Thoracic aorta (tissue), 2 donors: ENCODE data around the gene TSHZ2. TPM values are rescaled to one million over a fixed set of nuclear protein-coding genes. Genes with fewer than 3 reads are reported as not detected.

Experiments
- ATAC-seq: fragments of 150-250 bp; one replicate; pipeline ENCODE4 v1.8.0; 2017; ENCODE audit warnings: low read depth; ENCODE audit not compliant: insufficient number of reproducible peaks, low FRiP score
- DNase-seq: peaks from one replicate; pipeline ENCODE4 v3.0.0-alpha.2; 2020; ENCODE audit warnings: low spot score
- H3K27ac ChIP-seq, 2 donors: fragments of 200-600 bp; sonication (generic); 1 replicate in 1 of 2; 2 replicates in 1 of 2; pipeline ENCODE4 v1.5.1; 2016; ENCODE audit warnings: mild to moderate bottlenecking in 2 of 2, moderate library complexity in 2 of 2
- H3K27me3 ChIP-seq: fragments of 200-600 bp; sonication (generic); replicated peaks from 2 replicates; pipeline ENCODE4 v1.6.0; 2016; ENCODE audit warnings: mild to moderate bottlenecking; ENCODE audit not compliant: insufficient read depth
- H3K36me3 ChIP-seq: fragments of 200-600 bp; sonication (generic); one replicate; pipeline ENCODE4 v1.5.1; 2016
- H3K4me1 ChIP-seq, 2 donors: fragments of 200-600 bp; sonication (generic); 1 replicate in 1 of 2; 2 replicates in 1 of 2; pipeline versions ENCODE4 v1.5.1 to v1.6.0; 2016; ENCODE audit warnings: low read depth in 2 of 2, mild to moderate bottlenecking in 1 of 2; ENCODE audit not compliant: control insufficient read depth in 1 of 2
- H3K4me3 ChIP-seq: fragments of 200-600 bp; sonication (generic); 2 replicates; pipeline ENCODE4 v1.5.1; 2016; ENCODE audit warnings: mild to moderate bottlenecking
- H3K9me3 ChIP-seq: fragments of 200-600 bp; sonication (generic); 2 replicates; pipeline ENCODE4 v1.5.1; 2016
- total RNA-seq, 2 donors: library from RNA; depleted of rRNA; stranded (reverse); fragments of >200 nt; gene quantifications; one replicate each; pipeline versions ENCODE4 v1.1.0 to v1.2.3, GENCODE V29; 2016
- TF ChIP-seq, protein P1 (sequence below): fragments of 200-600 bp; sonication (generic); IDR thresholded peaks from one replicate; pipeline ENCODE4 v1.5.1; 2019; ENCODE audit warnings: antibody characterized with exemption

Gene TSHZ2
- total RNA-seq, 2 donors from 2014 or later: 8.4 to 32.6 TPM

DNA sequence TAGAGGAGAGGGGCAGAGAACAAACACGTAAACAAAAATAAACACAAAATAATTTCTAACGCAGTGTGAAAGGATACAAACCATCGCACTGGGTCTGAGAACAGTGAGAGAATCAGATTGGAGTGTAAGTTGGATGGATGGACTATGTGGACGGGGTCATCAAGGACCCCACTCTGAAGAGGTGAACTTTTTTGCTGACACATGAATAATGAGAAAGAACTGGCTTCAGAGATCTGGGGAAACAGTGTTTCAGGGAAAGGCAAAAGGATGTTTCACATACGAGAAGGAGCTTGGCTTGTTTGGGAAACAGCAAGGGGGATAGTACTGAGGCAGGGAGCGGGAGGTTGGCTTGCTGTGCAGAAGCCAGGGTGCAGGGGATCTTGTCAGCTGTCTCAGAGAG lies 326.1 kb downstream of the TSHZ2 start:
- Histone ChIP-seq H3K4me3 (no peak overlapping the region), H3K27me3 (no peaks in the 10 kb centered on the region), H3K4me1 (no peaks in the 10 kb centered on the region), H3K9me3 (no peaks in the 10 kb centered on the region), H3K36me3 (no peaks in the 10 kb centered on the region), H3K27ac (no peak overlapping the region)
- no peak for ATAC-seq
- no peak for DNase-seq
- TF ChIP-seq, protein P1, sequence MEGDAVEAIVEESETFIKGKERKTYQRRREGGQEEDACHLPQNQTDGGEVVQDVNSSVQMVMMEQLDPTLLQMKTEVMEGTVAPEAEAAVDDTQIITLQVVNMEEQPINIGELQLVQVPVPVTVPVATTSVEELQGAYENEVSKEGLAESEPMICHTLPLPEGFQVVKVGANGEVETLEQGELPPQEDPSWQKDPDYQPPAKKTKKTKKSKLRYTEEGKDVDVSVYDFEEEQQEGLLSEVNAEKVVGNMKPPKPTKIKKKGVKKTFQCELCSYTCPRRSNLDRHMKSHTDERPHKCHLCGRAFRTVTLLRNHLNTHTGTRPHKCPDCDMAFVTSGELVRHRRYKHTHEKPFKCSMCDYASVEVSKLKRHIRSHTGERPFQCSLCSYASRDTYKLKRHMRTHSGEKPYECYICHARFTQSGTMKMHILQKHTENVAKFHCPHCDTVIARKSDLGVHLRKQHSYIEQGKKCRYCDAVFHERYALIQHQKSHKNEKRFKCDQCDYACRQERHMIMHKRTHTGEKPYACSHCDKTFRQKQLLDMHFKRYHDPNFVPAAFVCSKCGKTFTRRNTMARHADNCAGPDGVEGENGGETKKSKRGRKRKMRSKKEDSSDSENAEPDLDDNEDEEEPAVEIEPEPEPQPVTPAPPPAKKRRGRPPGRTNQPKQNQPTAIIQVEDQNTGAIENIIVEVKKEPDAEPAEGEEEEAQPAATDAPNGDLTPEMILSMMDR: no peak

- H3K36me3 ChIP-seq: no peaks in the 10 kb centered on the region
- no peak overlapping the region for H3K4me3 ChIP-seq
- no peaks in the 10 kb centered on the region for H3K27me3 ChIP-seq
- H3K9me3 ChIP-seq: no peaks in the 10 kb centered on the region
- H3K4me1 ChIP-seq: no peaks in the 10 kb centered on the region
- TF ChIP-seq, protein P1: no peak
- ATAC-seq (no peak), DNase-seq (no peak)
- no peak overlapping the region for H3K27ac ChIP-seq
Observed at GRCh38 chr20:53298911-53299310, 326.8 kb downstream of the TSHZ2 start.

- ATAC-seq (no peak), DNase-seq (no peak)
- H3K27me3 ChIP-seq: no peaks in the 10 kb centered on the region
- H3K9me3 ChIP-seq: no peaks in the 10 kb centered on the region
- TF ChIP-seq, protein P1: no peak
- H3K4me1 ChIP-seq: no peaks in the 10 kb centered on the region
- no peaks in the 10 kb centered on the region for H3K36me3 ChIP-seq
- no peak overlapping the region for H3K4me3 ChIP-seq
- no peak overlapping the region for H3K27ac ChIP-seq
Observed at GRCh38 chr20:53299831-53300230, 327.7 kb downstream of the TSHZ2 start.

DNA sequence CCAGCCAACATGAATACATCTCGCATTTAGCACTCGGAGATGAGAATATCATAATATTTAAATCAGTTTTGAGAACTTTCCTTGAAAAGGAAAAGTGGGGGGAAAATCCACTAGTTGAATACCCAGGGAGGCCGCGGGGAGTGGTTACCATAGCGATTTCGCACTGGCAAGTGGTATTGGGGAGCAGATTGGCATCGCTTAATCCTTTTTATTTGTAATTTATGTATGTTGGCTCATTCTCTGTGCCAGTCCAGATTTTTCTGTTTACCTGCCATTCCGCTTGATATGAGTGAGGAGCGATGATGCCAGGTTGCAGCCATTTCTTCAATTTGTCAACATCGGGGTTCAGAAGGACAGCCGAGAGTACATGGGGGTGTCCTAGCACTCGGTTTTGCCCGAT lies 329.7 kb downstream of the TSHZ2 start:
- H3K36me3 ChIP-seq: no peaks in the 10 kb centered on the region
- H3K9me3 ChIP-seq: no peaks in the 10 kb centered on the region
- ATAC-seq (no peak), DNase-seq (no peak)
- no peaks in the 10 kb centered on the region for H3K27me3 ChIP-seq
- H3K27ac ChIP-seq: no peak overlapping the region
- no peak overlapping the region for H3K4me3 ChIP-seq
- H3K4me1 ChIP-seq: no peaks in the 10 kb centered on the region
- TF ChIP-seq, protein P1: no peak

GRCh38 chr20:53302695-53303412 lies 330.7 kb downstream of the TSHZ2 start:
- H3K27me3 ChIP-seq: no peaks in the 10 kb centered on the region
- DNase-seq (no peak), ATAC-seq (no peak)
- H3K27ac ChIP-seq: no peak overlapping the region
- TF ChIP-seq, protein P1: no peak
- no peaks in the 10 kb centered on the region for H3K36me3 ChIP-seq
- no peaks in the 10 kb centered on the region for H3K9me3 ChIP-seq
- H3K4me1 ChIP-seq: no peaks in the 10 kb centered on the region
- no peak overlapping the region for H3K4me3 ChIP-seq
